Endothelial cell of umbilical vein (primary cell): ENCODE results near the gene IRF9. TPM values are rescaled to one million over a fixed set of nuclear protein-coding genes. Genes with fewer than 3 reads are reported as not detected.
A peak's percentile ranks its signal among the peaks of the same experiment; 100 is the strongest.

Experiments used
- BruUV-seq: library from RNA; stranded (reverse); fragments of 400-500 nt; replicated peaks from 2 replicates; lab custom pipeline; 2021; lab: Mats Ljungman, UMichigan
- CTCF ChIA-PET: fragments of 300-600, 350-600 bp; sonication (Branson Sonifier 250); formaldehyde crosslinking; loops from one replicate; lab custom pipeline; 2021; ENCODE audit warnings: antibody characterized with exemption, inconsistent platforms; lab: Charles Lee
- POLR2A ChIA-PET: fragments of 300-600, 350-600 bp; sonication (Branson Sonifier 250); formaldehyde crosslinking; loops from one replicate; lab custom pipeline; 2021; ENCODE audit warnings: antibody characterized with exemption, inconsistent platforms; lab: Charles Lee
- DNase-seq: peaks from one replicate; pipeline ENCODE4 v3.0.0-alpha.2; 2011; ENCODE audit warnings: low read depth, low spot score
- FAIRE-seq: peaks from 2 replicates; lab custom pipeline; 2011; peaks lifted over from hg19 to GRCh38; lab: Jason Lieb, UNC
- H2AFZ ChIP-seq: 2 replicates; pipeline ENCODE4 v1.6.0; 2012; ENCODE audit warnings: low read depth, low read length, control low read depth, inconsistent platforms
- H3K27ac ChIP-seq: 2 replicates; pipeline ENCODE4 v1.5.1; 2011; ENCODE audit warnings: low read depth, mild to moderate bottlenecking, control low read depth, low read length, moderate library complexity; ENCODE audit not compliant: insufficient read depth
- H3K27me3 ChIP-seq, 2 experiments: 2 replicates each; pipeline versions ENCODE4 v1.6.0 to v1.6.1; 2011; ENCODE audit warnings: low read length in 2 of 2, mixed read lengths in 1 of 2; ENCODE audit not compliant: control insufficient read depth in 2 of 2, insufficient read depth in 2 of 2
- H3K36me3 ChIP-seq, 2 experiments: 2 replicates in 1 of 2; 3 replicates in 1 of 2; pipeline ENCODE4 v1.5.1; 2011; ENCODE audit warnings: low read length in 2 of 2, mild to moderate bottlenecking in 1 of 2, moderate library complexity in 1 of 2; ENCODE audit not compliant: control insufficient read depth in 2 of 2, insufficient read depth in 2 of 2; ENCODE audit errors: extremely low read depth in 1 of 2
- H3K4me1 ChIP-seq: 3 replicates; pipeline ENCODE4 v1.5.1; 2011; ENCODE audit warnings: mild to moderate bottlenecking, low read length; ENCODE audit not compliant: control insufficient read depth, insufficient read depth; ENCODE audit errors: extremely low read depth
- H3K4me2 ChIP-seq: 2 replicates; pipeline ENCODE4 v1.6.1; 2011; ENCODE audit warnings: low read length, control low read depth, mixed read lengths; ENCODE audit not compliant: insufficient read depth
- H3K4me3 ChIP-seq, 3 experiments: fragments of 200-600 bp in 1 of 3; sonication (generic), shearing (Covaris generic) in 1 of 3; replicated peaks in 1 of 3; 2 replicates each; pipeline ENCODE4 v1.5.1; 2011 to 2016; ENCODE audit warnings: control low read depth in 3 of 3, low read length in 3 of 3, mild to moderate bottlenecking in 2 of 3, inconsistent platforms in 1 of 3, low read depth in 1 of 3, moderate library complexity in 1 of 3; ENCODE audit not compliant: insufficient read depth in 1 of 3
- H3K79me2 ChIP-seq: 2 replicates; pipeline ENCODE4 v1.6.0; 2012; ENCODE audit warnings: low read length, inconsistent platforms; ENCODE audit not compliant: control insufficient read depth, insufficient read depth
- H3K9ac ChIP-seq: replicated peaks from 2 replicates; pipeline ENCODE3; 2011; ENCODE audit warnings: low read length, control low read depth; ENCODE audit not compliant: insufficient read depth; ENCODE audit errors: extremely low read depth
- H3K9me1 ChIP-seq: replicated peaks from 3 replicates; pipeline ENCODE4 v1.6.0; 2011; ENCODE audit warnings: mild to moderate bottlenecking, low read length; ENCODE audit not compliant: control insufficient read depth, insufficient read depth; ENCODE audit errors: extremely low read depth
- H3K9me3 ChIP-seq: replicated peaks from 2 replicates; pipeline ENCODE4 v1.5.1; 2012; ENCODE audit warnings: low read length, inconsistent platforms; ENCODE audit not compliant: control insufficient read depth, insufficient read depth
- H4K20me1 ChIP-seq: replicated peaks from 2 replicates; pipeline ENCODE3; 2011; ENCODE audit warnings: mild to moderate bottlenecking, low read length; ENCODE audit not compliant: control insufficient read depth, insufficient read depth; ENCODE audit errors: extremely low read depth
- EZH2 ChIP-seq: IDR thresholded peaks from 2 replicates; pipeline ENCODE4 v1.6.1; 2012; ENCODE audit warnings: borderline replicate concordance, low read depth, mild to moderate bottlenecking, moderate library complexity, low read length, inconsistent platforms; ENCODE audit not compliant: severe bottlenecking
- FOS ChIP-seq: IDR thresholded peaks from 2 replicates; pipeline ENCODE4 v1.6.1; 2011; ENCODE audit warnings: mild to moderate bottlenecking, low read length, moderate library complexity, borderline replicate concordance; ENCODE audit not compliant: insufficient read depth
- GATA2 ChIP-seq: IDR thresholded peaks from 2 replicates; pipeline ENCODE4 v1.7.0; 2011; ENCODE audit warnings: low read depth, mild to moderate bottlenecking, moderate library complexity, mixed read lengths, low read length; ENCODE audit not compliant: insufficient read length, insufficient read depth
- JUN ChIP-seq: IDR thresholded peaks from 2 replicates; pipeline ENCODE4 v1.6.1; 2011; ENCODE audit warnings: borderline replicate concordance, low read depth; ENCODE audit not compliant: insufficient read length, insufficient read depth
- MYC ChIP-seq: IDR thresholded peaks from one replicate; pipeline ENCODE4 v1.6.1; 2011; ENCODE audit warnings: mild to moderate bottlenecking, low read depth, low read length
- POLR2A ChIP-seq: IDR thresholded peaks from 2 replicates; pipeline ENCODE4 v1.6.1; 2012; ENCODE audit warnings: low read depth, mild to moderate bottlenecking, control low read depth, low read length
- POLR2AphosphoS5 ChIP-seq: IDR thresholded peaks from 2 replicates; pipeline ENCODE4 v1.6.1; 2012; ENCODE audit warnings: low read depth, mild to moderate bottlenecking, control low read depth, low read length, moderate library complexity; ENCODE audit not compliant: insufficient read depth
- dilution Hi-C: fragments of 300-500 bp; cut with MboI; formaldehyde crosslinking; loops from one replicate; pipeline ENCODE4 v1.15.0; 2019; ENCODE audit warnings: low sequenced_read_pairs; ENCODE audit not compliant: extremely low pct_ligation_motif_present
- intact Hi-C: fragments of 100-400 bp; cut with micrococcal nuclease; formaldehyde crosslinking; loops from one replicate; pipeline ENCODE4 v1.10.0; 2022
- polyA plus RNA-seq, 4 experiments: library from polyadenylated mRNA; depleted of rRNA in 3 of 4; stranded (reverse) in 3 of 4; unstranded in 1 of 4; fragments of >200 nt; gene quantifications; 2 replicates each; pipeline versions ENCODE4 v1.2.1 to v1.2.3, GENCODE V29; 2011 to 2012; ENCODE audit warnings: missing spikeins in 1 of 4
- total RNA-seq: library from RNA; stranded (reverse); gene quantifications from 2 replicates; pipeline ENCODE4 v1.2.3, GENCODE V29; 2021
- TF ChIP-seq, protein P1 (sequence below), 2 donors: IDR thresholded peaks; 1 replicate in 1 of 2; 2 replicates in 1 of 2; pipeline ENCODE4 v1.5.1; 2011; ENCODE audit warnings: low read length in 2 of 2, mild to moderate bottlenecking in 2 of 2, moderate library complexity in 2 of 2, control low read depth in 1 of 2, inconsistent platforms in 1 of 2, low read depth in 1 of 2; ENCODE audit not compliant: insufficient read depth in 1 of 2; ENCODE audit errors: extremely low read depth in 1 of 2
- TF ChIP-seq, protein P2 (sequence below): IDR thresholded peaks from 2 replicates; pipeline ENCODE4 v1.6.1; 2011; ENCODE audit not compliant: insufficient read depth, insufficient read length

IRF9 gene
- total and polyA plus RNA-seq, 2 donors (not counting 3 experiments of a cell fraction or from before 2014, with no cell fraction given), result 44.6 to 46.1 TPM

DNA sequence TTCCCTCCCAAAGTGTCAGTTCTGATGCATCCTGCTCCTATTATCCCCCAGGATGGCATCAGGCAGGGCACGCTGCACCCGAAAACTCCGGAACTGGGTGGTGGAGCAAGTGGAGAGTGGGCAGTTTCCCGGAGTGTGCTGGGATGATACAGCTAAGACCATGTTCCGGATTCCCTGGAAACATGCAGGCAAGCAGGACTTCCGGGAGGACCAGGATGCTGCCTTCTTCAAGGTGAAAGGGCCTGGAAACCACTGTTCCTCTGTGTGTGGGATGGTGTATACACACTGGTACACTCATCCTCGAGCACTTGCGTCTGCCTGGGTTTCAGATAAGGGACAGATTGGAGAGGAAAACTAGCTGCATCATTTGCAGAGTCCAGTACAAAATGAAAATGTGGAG lies 1.0 kb downstream of the IRF9 start:
- no peaks in the 10 kb centered on the region for H3K9me3 ChIP-seq
- ChIA-PET CTCF (interaction anchor here (1.0 to 3.4 kb wide), 11 partner anchors 13 to 188 kb away, joined by 3 to 63 read pairs (median 8); partner anchors contain the start of genes CIDEB, LTB4R2, PSME1 and PSME2), POLR2A (interaction anchor here (1.6 kb wide), 1 partner anchor 16 kb away, joined by 6 read pairs; no protein-coding TSS in a partner anchor)
- H3K27me3 ChIP-seq, result no peaks in the 10 kb centered on the region
- intact Hi-C loops, result no loop called here
- TF ChIP-seq JUN (no peak), POLR2AphosphoS5 (peak; percentile 15)
- peaks cover 16% of the 10 kb centered on the region for H3K4me1 ChIP-seq
- dilution Hi-C loops, result no loop called here
- no peaks in the 10 kb centered on the region for H3K9me1 ChIP-seq
- peak overlapping the region; percentile 78 for H3K9ac ChIP-seq
- peak overlapping the region in 2 of 3 experiments; percentile 37 to 79 for H3K4me3 ChIP-seq
- H3K36me3 ChIP-seq, result peaks cover 26 to 57% of the 10 kb centered on the region in 2 experiments
- H3K79me2 ChIP-seq, result peaks cover 9% of the 10 kb centered on the region
- H4K20me1 ChIP-seq, result no peaks in the 10 kb centered on the region
- no peak overlapping the region for H2AFZ ChIP-seq
- peak overlapping the region; percentile 78 for H3K27ac ChIP-seq
- DNase-seq (no peak), FAIRE-seq (no peak)
- H3K4me2 ChIP-seq, result peak overlapping the region; percentile 91
- no TSS peak for BruUV-seq

DNA sequence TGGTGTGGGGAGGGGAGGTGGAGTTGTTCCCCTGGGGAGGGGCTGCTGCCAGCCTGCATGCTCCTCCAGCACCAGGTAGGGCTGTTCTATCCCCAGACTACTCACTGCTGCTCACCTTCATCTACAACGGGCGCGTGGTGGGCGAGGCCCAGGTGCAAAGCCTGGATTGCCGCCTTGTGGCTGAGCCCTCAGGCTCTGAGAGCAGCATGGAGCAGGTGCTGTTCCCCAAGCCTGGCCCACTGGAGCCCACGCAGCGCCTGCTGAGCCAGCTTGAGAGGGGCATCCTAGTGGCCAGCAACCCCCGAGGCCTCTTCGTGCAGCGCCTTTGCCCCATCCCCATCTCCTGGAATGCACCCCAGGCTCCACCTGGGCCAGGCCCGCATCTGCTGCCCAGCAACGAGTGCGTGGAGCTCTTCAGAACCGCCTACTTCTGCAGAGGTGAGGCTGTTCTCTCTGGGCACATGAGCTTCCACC lies 3.5 kb downstream of the IRF9 start:
- Histone ChIP-seq H3K4me2 (no peak overlapping the region), H3K9ac (no peak overlapping the region), H4K20me1 (no peaks in the 10 kb centered on the region), H3K4me1 (peaks cover 16% of the 10 kb centered on the region), H3K36me3 (peaks cover 25 to 46% of the 10 kb centered on the region in 2 experiments), H3K27ac (no peak overlapping the region), H3K9me3 (no peaks in the 10 kb centered on the region), H3K79me2 (peaks cover 9% of the 10 kb centered on the region), H3K4me3 (no peak overlapping the region), H3K27me3 (no peaks in the 10 kb centered on the region), H2AFZ (no peak overlapping the region), H3K9me1 (no peaks in the 10 kb centered on the region)
- no peak for TF ChIP-seq JUN
- no peak for TF ChIP-seq EZH2
- no peak for TF ChIP-seq FOS
- TF ChIP-seq, protein P1, sequence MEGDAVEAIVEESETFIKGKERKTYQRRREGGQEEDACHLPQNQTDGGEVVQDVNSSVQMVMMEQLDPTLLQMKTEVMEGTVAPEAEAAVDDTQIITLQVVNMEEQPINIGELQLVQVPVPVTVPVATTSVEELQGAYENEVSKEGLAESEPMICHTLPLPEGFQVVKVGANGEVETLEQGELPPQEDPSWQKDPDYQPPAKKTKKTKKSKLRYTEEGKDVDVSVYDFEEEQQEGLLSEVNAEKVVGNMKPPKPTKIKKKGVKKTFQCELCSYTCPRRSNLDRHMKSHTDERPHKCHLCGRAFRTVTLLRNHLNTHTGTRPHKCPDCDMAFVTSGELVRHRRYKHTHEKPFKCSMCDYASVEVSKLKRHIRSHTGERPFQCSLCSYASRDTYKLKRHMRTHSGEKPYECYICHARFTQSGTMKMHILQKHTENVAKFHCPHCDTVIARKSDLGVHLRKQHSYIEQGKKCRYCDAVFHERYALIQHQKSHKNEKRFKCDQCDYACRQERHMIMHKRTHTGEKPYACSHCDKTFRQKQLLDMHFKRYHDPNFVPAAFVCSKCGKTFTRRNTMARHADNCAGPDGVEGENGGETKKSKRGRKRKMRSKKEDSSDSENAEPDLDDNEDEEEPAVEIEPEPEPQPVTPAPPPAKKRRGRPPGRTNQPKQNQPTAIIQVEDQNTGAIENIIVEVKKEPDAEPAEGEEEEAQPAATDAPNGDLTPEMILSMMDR (IDR thresholded peaks at IDR 0.05; ENCODE audit: extremely low read depth in 1 of 2, insufficient read depth in 1 of 2, low read depth in 1 of 2, low read length in 2 of 2), result no peak
- TF ChIP-seq GATA2, result no peak
- TF ChIP-seq POLR2AphosphoS5, result no peak
- no peak for TF ChIP-seq POLR2A
- no peak for TF ChIP-seq MYC
- TF ChIP-seq, protein P2, sequence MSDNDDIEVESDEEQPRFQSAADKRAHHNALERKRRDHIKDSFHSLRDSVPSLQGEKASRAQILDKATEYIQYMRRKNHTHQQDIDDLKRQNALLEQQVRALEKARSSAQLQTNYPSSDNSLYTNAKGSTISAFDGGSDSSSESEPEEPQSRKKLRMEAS, result no peak
- no peak for DNase-seq
- FAIRE-seq, result no peak
- dilution Hi-C loops, result no loop called here
- ChIA-PET CTCF (no interaction called here), POLR2A (interaction anchor here (1.2 kb wide), 1 partner anchor 22 kb away, joined by 3 read pairs; no protein-coding TSS in a partner anchor)
- intact Hi-C loops, result no loop called here
- no TSS peak for BruUV-seq
